ENCODE data around the gene CD226.

Gene CD226

DNA sequence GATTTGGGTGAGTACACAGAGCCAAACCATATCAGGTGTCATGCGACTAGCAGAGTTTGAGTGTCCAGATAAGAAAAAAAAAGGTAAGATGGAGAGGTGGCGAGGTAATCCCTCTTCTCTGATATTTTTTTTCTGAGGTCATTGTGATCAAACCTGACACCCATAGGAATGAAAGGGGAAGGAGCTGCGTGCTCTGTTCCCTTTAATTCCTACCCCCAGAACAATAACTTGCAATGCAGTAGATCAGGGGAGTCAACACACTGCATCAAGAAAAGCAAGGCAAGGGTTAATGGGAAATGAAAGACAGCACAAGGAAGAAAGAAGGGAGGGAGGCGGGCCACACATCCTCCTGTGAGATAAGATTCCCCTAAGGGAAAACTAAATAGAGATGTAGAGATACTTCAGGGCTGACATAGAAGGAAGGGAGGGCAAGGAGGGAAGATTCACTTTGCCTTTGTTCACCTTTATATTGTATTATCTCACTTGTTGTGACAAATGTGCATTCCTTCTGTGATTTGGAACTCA, 132.8 kb downstream of the CD226 start:
- DNase-seq (ENCODE audit: low spot score): no peak

DNA sequence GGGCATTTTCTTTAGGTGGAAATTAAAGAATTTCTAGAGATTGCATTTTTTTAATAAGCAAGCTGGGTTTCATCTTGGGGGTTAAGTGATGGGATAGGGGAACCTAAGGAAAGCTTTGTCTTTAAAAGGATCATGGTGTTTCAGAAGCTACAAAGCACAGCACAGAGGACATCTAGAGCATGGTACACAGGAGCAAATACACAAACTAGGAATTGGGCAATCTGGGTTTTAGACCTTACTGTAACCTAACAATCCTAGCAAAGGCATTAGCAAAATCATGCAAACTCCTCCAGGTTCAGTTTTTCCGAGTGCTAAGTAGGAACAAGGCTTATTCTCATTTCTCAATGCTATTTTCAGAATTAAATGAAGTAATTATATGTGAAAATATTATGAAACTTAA, 134.1 kb downstream of the CD226 start:
- DNase-seq (ENCODE audit: low spot score): no peak

DNA sequence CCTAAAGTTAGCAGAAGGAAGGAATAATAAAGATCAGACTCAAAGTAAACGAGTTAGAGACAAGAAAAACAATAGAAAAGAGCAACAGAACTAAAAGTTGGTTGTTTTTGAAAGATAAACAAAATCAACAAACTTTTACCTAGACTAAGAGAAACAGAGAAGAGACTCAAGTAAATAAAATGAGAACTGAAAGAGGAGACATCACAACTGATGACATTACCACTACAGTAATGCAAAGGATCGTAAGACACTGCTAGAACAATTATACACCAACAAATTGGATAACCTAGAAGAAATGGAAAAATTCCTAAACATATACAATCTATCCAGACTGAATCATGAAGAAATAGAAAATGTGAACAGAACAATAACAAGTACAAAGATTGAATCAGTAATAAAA, 139.3 kb downstream of the CD226 start:
- DNase-seq (ENCODE audit: low spot score): no peak

DNA sequence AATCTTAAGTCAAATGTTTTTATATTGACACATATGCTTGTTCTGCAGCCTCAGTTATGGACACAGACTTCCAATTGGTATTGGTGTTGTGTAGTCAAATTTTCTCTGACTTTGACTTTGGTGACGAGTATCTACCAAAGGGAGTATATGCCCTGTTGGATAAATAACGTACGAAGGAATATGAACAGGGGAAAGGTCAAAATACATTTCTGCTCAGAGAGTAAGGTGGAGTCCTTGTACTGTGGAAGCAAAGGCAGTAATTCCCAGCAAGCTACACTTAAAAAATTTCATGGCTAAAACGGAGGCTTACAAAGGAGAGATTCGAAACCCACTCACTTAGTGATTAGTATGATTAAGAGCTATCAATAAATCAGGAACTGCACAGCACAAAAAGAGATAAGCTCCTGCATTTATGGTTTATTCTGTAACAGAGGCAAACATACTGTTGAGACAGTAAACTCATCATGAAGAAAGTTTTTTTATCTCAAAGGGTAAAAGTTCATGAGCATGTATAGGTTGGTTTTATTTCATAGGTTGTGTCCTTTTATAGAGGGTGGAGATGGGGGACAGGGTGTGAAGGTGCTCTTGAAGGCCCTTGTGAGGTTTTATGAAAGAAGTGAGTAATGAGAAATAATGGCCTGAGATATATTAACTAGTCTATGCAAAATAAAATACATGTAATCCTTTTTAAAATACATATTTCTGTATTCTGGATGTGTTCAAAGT, 142.7 kb downstream of the CD226 start:
- DNase-seq (ENCODE audit: low spot score): no peak

Data from CD4-positive, alpha-beta T cell treated with Interleukin-15 for 4 hours (primary cell).